ENCODE data around the gene COA7.
A peak's percentile ranks its signal among the peaks of the same experiment; 100 is the strongest.
"Not testable (repeated sequence)": the region's sequence is repeated elsewhere in the genome, so short reads cannot be mapped to it uniquely, and the experiment has no call there.

COA7 gene

GRCh38 chr1:52697795-52698674 is at the start of gene COA7:
COA7 (minus strand) TSS chr1:52698347; CDS start chr1:52698326, 21 bp downstream.
- peak; percentile 72 to 85 for DNase-seq

GRCh38 chr1:52747450-52747849 is 49.3 kb upstream of the COA7 start:
- no peak for DNase-seq

DNA sequence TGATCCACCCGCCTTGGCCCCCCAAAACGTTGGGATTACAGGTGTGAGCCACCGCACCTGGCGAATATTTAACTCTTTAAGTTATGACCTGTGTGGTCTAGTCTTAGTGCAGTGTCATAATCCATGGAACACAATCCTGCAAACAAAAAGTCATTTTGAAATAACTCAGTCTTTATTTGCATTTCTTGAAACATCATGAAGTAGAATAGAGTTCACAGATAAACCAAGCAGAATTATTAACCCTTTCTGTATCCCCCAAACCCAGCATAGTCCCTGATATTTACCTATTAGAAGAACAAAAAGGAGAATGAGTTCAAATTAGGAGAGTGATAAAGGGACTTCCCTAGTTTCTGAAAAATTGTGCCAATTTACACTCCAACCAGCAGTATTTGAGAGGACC is 48.0 kb upstream of the COA7 start:
- DNase-seq: no peak

DNA sequence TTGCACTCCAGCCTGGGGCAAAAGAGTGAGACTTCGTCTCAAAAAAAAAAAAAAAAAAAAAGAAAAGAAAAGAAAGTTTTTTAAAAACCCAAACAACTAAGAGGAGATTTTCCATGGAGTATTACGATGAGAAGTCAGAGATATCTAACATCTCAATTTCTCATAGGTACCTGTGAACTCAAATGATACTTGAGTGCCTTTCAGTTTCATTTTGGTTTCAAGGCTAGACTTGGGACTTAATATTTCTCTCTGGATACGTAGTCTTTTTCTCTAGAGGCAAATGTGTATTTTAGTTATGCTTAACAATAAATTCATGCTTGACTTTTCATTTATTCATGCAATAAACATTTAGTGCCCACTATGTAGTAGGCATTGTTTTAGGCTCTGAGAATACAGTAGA is 43.1 kb upstream of the COA7 start:
- DNase-seq: no peak

DNA sequence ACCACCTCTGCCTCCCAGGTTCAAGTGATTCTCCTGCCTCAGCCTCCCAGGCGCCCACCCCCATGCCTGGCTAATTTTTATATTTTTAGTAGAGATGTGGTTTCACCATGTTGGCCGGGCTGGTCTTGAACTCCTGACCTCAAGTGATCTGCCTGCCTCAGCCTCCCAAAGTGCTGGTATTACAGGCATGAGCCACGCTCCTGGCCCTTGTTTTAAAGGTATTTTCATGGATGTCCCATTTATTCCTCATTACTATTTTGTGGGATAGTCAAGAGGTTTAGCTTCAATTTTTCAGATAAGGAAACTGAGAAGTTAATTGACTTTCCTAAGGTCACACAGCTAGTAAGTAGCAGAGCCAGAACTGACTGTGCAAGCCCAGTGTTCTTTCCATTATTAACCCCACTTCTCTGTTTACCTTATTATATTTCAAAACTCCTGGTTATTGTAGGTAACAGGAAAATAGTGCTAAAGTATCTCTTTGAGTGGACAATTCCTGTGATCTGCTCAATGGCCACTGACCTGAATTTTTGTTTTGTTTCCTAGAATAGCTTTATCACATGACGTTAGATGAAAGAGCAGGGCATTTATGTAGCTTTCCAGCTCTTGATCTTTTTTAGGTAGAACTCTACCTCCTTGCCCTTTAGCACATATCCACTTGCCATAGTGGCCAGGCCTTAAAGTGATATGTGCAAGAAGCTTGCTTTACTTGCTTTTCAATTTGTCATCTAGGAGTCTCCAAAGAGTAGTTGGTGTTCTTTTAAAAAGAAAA is 41.7 kb upstream of the COA7 start:
- no peak for DNase-seq

DNA sequence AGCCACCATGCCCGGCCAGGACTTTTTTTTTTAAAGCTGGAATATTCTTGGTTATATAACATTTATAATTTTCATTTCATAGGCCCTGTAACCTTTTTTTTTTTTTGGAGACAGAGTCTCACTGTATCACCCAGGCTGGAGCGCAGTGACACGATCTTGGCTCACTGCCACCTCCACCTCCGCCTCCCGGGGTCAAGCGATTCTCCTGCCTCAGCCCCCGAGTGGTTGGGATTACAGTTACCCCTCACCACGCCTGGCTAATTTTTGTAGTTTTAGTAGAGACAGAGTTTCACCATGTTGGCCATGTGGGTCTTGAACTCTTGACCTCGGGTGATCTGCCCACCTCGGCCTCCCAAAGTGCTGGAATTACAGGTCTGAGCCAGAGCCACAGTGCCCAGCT is 40.7 kb upstream of the COA7 start:
- no peak for DNase-seq

- DNase-seq: no peak
These were observed 40.0 kb upstream of the COA7 start for GRCh38 chr1:52738148-52738547.

GRCh38 chr1:52735371-52735770 is 37.2 kb upstream of the COA7 start:
- DNase-seq: not testable (repeated sequence)

- no peak for DNase-seq
These were observed 35.2 kb upstream of the COA7 start for GRCh38 chr1:52733368-52733767.

GRCh38 chr1:52727956-52728656 is 30.0 kb upstream of the COA7 start:
- no peak for DNase-seq

GRCh38 chr1:52727114-52727586 is 29.0 kb upstream of the COA7 start:
- DNase-seq: peak in 1 of 2 donors; percentile 22

- peak; percentile 73 to 94 for DNase-seq
These were observed 28.3 kb upstream of the COA7 start, which contains the start of gene ZYG11B for GRCh38 chr1:52726265-52727113. ZYG11B (plus strand) TSS chr1:52726453; CDS start chr1:52726654, 201 bp downstream.

DNA sequence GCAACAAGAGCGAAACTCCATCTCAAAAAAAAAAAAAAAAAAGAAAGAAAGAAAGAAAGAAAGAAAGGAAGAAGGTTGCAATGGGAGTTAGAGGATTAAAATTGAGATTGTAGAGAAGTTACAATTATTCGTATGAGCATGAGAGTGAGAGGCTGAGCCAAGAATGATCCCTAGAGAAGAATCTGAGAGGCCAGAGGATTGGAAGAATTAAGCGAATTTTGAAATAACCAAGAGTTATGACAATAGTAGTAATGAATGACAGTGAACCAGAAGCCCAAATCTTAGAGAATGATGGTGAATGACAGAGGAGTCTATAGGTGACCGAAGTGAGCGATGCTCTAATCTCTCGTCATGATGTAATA is 27.7 kb upstream of the COA7 start:
- no peak for DNase-seq

GRCh38 chr1:52723260-52723659 is 25.1 kb upstream of the COA7 start:
- no peak for DNase-seq

GRCh38 chr1:52715296-52715695 is 17.1 kb upstream of the COA7 start:
- DNase-seq: not testable (repeated sequence)

DNA sequence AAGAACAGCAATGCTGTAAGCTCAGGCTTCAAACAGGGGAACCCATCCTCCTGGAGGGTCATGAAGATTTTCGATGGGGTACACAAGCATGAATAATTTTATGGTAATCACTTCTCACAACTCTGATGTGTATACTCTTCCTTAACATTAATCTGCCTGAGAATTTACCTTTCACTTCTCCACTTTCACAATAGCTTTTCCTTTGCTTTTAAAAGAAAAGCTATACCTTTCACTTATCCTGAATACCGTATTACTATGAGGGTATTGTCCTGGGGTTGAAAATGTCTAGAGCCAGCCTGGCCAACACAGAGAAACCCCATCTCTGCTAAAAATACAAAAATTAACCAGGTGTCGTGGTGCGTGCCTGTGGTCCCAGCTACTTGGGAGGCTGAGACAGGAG is 15.4 kb upstream of the COA7 start:
- no peak for DNase-seq

DNA sequence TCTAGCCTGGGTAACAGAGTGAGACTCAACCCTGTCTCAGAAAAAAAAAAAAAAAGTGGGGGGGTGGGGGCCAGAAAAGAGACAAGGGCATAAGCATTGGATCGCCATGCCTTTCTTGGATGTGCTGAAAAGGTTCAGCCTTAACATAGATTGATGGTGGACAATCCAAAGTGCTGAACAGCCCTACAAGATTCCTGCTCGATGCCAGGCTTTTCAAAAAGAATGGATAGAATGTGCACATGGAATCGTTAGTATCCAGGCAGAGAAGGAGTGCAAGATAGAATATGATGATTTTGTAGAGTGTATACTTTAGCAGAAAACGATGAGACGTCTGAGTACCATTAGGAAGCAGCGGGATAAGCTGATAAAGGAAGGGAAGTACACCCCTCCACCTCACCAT is 10.9 kb upstream of the COA7 start:
- DNase-seq: no peak

DNA sequence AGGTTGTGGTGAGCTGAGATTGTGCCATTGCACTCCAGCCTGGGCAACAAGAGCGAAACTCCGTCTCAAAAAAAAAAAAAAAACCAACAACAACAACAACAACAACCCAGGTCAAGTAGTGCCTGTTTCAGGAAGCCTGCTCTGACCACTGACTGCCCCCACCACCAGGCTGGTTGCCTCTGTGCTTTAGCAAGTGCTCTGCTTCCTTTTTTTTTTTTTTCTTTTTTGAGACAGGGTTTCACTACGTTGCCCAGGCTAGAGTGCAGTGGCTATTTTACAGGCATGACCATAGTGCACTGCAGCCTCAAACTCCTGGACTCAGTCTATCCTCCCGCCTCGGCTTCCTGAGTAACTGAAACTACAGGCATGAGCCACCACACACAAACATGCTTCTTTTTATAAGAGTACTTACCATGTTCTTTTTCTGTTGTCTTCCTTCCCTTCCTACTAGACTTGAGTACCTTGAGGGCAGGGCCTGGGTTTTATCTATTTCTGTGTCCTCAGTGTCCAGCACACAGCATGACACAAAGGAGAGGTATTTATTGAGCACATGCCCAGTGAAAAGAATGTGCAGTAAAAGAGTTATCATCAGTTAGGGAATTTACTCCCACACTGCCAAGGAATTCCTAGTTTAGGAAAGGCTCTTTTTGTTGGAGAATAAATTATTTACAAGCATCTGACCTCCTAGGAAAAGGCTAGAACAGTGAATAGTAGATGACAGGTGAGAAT is 9.9 kb upstream of the COA7 start:
- peak; percentile 55 for DNase-seq

GRCh38 chr1:52706941-52707926 is 9.1 kb upstream of the COA7 start:
- peak; percentile 50 to 58 for DNase-seq

- no peak for DNase-seq
These were observed 8.1 kb upstream of the COA7 start for GRCh38 chr1:52706136-52706670.

Data from inflammatory macrophage treated with lipopolysaccharide for 1 hour (primary cell).